ENCODE measurements around the gene FARP2. TPM values are rescaled to one million over a fixed set of nuclear protein-coding genes. Genes with fewer than 3 reads are reported as not detected.
A peak's percentile ranks its signal among the peaks of the same experiment; 100 is the strongest.

The FARP2 gene
- total and polyA plus RNA-seq, 2 of the 4 experiments (the other 2 are of a cell fraction) = 17.1 to 30.8 TPM

DNA sequence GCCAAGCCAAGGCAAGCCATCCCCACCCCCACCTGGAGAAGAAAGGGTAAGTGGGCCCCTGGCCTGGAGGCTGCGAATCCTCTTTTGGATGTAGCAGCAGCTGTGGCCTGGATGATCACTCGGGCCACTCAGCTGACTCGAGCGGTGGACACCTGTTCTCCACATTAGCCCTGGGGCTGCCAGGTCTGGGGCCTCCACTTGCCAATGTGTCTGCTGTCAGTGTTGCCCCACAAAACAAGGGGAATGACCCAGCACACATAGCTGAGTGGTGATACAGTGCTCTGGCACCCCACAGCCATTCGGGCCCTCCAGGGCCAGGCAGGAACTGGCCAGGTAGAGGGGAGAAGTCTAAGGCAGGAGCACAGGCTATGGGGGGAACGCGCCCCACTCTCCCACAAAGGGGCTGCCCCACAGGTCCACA is 149.7 kb downstream of the FARP2 start:
- in situ Hi-C loops (cut with MboI; ENCODE audit: low sequenced_read_pairs) = no loop called here
- Histone ChIP-seq H4K8ac (ENCODE audit: low read depth in 2 of 2, low read length in 2 of 2) (no peak overlapping the region), H3K9ac (ENCODE audit: low read depth, low read length) (no peak overlapping the region), H2BK120ac (ENCODE audit: low read depth, low read length) (no peak overlapping the region), H3K18ac (ENCODE audit: low read depth, low read length) (no peak overlapping the region), H3K23ac (ENCODE audit: low read depth, low read length) (no peak overlapping the region), H3K4me3 (ENCODE audit: insufficient read depth, low read depth, low read length) (no peak overlapping the region), H4K91ac (ENCODE audit: insufficient read depth, low read depth, low read length) (no peak overlapping the region), H3K14ac (replicated peaks; ENCODE audit: low read depth, low read length) (no peak overlapping the region), H3K4me2 (ENCODE audit: low read depth, low read length) (no peak overlapping the region), H2BK20ac (ENCODE audit: low read depth, low read length) (no peak overlapping the region), H3K9me3 (ENCODE audit: control insufficient read depth, insufficient read depth, low read length) (no peaks in the 10 kb centered on the region), H2AK5ac (ENCODE audit: low read depth, low read length) (no peak overlapping the region), H3K36me3 (ENCODE audit: control insufficient read depth, insufficient read depth, low read length) (peaks cover 10% of the 10 kb centered on the region; the same call in 1 of the 2 replicates), H3K4me1 (ENCODE audit: control insufficient read depth, insufficient read depth, low read length) (peaks cover 17% of the 10 kb centered on the region), H3K4ac (ENCODE audit: low read depth, low read length) (no peak overlapping the region; the same call in 1 of the 2 replicates), H2BK15ac (ENCODE audit: low read depth, low read length) (no peak overlapping the region), H2BK5ac (ENCODE audit: low read depth, low read length, poor library complexity, severe bottlenecking) (no peak overlapping the region), H3K56ac (ENCODE audit: extremely low read depth, insufficient read depth, low read length) (no peak overlapping the region), H4K20me1 (ENCODE audit: insufficient read depth, low read length) (peaks cover 59% of the 10 kb centered on the region), H3K9me1 (ENCODE audit: insufficient read depth, low read length) (peaks cover 36% of the 10 kb centered on the region), H3K27ac (ENCODE audit: insufficient read depth, low read length) (no peak overlapping the region), H4K5ac (ENCODE audit: low read depth, low read length) (no peak overlapping the region), H3K79me1 (ENCODE audit: low read depth in 1 of 2, low read length in 2 of 2) (peaks cover 23 to 73% of the 10 kb centered on the region in 2 experiments), H3K27me3 (ENCODE audit: control insufficient read depth, insufficient read depth, low read length) (no peaks in the 10 kb centered on the region), H2AFZ (replicated peaks; ENCODE audit: low read length, poor library complexity) (no peak overlapping the region), H2AK9ac (replicated peaks; ENCODE audit: low read depth, low read length, poor library complexity) (peak overlapping the region; percentile 82)
- dilution Hi-C loops (cut with HindIII; ENCODE audit: low sequenced_read_pairs, unreplicated experiment) = no loop called here
- ChIA-PET POLR2A (ENCODE audit: unreplicated experiment) (no interaction called here), CTCF (interaction anchor here (0.6 kb wide), 1 partner anchor 114 kb away, joined by 3 read pairs; no protein-coding TSS in a partner anchor)
- TF ChIP-seq RFX5 (IDR thresholded peaks at IDR 0.05; ENCODE audit: low read depth, low read length) (no peak), NFE2L2 (IDR thresholded peaks at IDR 0.05; ENCODE audit: low read depth, low read length) (no peak), BHLHE40 (IDR thresholded peaks at IDR 0.05; ENCODE audit: low read depth, low read length) (no peak), SMC3 (IDR thresholded peaks at IDR 0.05; ENCODE audit: low read depth, low read length) (no peak), RAD21 (IDR thresholded peaks at IDR 0.05; ENCODE audit: low read length) (no peak), MXI1 (IDR thresholded peaks at IDR 0.05; ENCODE audit: borderline replicate concordance, low read depth, low read length) (no peak), MAZ (IDR thresholded peaks at IDR 0.05; ENCODE audit: borderline replicate concordance, low read depth, low read length) (no peak), CEBPB (IDR thresholded peaks at IDR 0.05; ENCODE audit: low read depth, low read length) (no peak)
- TF ChIP-seq, protein P1, sequence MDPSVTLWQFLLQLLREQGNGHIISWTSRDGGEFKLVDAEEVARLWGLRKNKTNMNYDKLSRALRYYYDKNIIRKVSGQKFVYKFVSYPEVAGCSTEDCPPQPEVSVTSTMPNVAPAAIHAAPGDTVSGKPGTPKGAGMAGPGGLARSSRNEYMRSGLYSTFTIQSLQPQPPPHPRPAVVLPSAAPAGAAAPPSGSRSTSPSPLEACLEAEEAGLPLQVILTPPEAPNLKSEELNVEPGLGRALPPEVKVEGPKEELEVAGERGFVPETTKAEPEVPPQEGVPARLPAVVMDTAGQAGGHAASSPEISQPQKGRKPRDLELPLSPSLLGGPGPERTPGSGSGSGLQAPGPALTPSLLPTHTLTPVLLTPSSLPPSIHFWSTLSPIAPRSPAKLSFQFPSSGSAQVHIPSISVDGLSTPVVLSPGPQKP (IDR thresholded peaks at IDR 0.05; ENCODE audit: borderline replicate concordance, low read depth, low read length) = no peak
- TF ChIP-seq, protein P2, sequence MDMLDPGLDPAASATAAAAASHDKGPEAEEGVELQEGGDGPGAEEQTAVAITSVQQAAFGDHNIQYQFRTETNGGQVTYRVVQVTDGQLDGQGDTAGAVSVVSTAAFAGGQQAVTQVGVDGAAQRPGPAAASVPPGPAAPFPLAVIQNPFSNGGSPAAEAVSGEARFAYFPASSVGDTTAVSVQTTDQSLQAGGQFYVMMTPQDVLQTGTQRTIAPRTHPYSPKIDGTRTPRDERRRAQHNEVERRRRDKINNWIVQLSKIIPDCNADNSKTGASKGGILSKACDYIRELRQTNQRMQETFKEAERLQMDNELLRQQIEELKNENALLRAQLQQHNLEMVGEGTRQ (IDR thresholded peaks at IDR 0.05; ENCODE audit: low read depth, low read length) = no peak
- DNase-seq (no peak), ATAC-seq (ENCODE audit: low read depth) (no peak)
- intact Hi-C loops (cut with micrococcal nuclease) = loop anchor here (2.0 to 5.0 kb wide), 3 partner anchors 132 to 233 kb away; partner anchors contain the start of genes ATG4B and THAP4
- no TSS peak for BruUV-seq (replicated peaks)
- 94% methylated on average over 3 of the region's 7 CpGs; no CpG with 5 or more reads in 1 of the 2 experiments for WGBS, 2 experiments (ENCODE audit: extremely low coverage in 2 of 2, insufficient read length in 1 of 2)

Data from IMR-90 (cell line).